GM21390 (cell line): ENCODE data around the gene KCNK3.

ENCODE experiments used
- ATAC-seq: cut with Tn5 transposase; IDR thresholded peaks from one replicate; pipeline ENCODE4 v1.9.1; 2021; ENCODE audit not compliant: unreplicated experiment

The KCNK3 gene

DNA sequence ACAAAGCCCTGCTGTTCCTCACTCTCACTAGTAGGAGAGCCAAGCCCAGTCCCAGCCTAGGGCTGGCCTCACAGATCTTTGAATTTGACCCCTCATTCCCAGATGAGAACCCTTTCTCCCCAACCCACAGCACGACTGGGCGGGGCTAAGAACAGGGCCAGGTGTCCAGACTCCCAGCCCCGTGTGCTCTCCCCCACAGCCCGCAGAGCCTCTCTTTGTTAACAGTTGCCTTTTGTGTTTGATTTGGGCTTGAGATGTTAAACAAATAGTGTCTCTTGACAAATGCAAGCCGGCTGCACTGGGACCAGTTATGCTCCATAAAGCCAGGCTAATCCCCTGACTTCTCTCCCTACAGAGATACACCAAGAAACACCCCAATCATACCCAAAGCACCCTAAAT, 4.7 kb upstream of the KCNK3 start:
- ATAC-seq, result no peak

DNA sequence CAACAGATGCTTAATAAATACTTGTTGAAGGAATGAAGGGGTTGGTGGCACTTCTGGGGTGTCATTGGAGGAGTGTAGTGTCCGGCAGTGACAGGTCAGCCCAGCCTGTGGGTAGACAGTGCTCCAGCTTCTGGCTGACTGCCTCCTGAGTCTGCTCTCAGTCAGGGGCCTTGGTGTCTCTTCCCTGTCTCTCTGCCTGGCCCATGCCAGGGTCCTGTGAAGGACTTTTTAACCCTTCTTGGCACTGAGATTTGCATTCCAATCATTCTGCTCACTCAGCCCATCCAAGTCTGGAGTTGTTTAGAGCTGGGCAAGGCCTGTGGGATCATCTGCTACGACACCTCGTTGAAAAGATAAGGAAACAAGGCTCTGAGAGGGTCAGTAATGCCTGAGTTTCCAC, 1.4 kb upstream of the KCNK3 start:
- no peak for ATAC-seq

DNA sequence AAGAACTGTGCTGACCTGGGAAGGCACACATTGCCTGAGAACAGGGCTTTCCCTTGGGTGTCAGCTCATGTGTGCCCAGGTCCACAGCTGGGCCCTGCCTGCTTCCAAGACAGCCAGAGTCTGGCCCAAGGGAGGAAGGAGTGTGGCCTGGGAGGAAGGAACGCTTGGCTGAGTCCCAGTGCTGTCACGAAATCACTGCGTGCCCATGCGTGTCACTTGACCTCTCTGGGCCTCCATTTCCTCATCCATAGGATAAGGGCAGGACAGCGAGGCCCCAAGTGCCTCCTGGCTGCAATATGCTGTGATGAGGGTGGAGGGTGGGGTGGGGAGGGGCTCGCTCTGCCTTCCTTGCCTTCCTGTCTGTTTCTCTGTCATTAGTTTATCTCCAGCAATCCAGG, 642 bp upstream of the KCNK3 start:
- ATAC-seq, result no peak

DNA sequence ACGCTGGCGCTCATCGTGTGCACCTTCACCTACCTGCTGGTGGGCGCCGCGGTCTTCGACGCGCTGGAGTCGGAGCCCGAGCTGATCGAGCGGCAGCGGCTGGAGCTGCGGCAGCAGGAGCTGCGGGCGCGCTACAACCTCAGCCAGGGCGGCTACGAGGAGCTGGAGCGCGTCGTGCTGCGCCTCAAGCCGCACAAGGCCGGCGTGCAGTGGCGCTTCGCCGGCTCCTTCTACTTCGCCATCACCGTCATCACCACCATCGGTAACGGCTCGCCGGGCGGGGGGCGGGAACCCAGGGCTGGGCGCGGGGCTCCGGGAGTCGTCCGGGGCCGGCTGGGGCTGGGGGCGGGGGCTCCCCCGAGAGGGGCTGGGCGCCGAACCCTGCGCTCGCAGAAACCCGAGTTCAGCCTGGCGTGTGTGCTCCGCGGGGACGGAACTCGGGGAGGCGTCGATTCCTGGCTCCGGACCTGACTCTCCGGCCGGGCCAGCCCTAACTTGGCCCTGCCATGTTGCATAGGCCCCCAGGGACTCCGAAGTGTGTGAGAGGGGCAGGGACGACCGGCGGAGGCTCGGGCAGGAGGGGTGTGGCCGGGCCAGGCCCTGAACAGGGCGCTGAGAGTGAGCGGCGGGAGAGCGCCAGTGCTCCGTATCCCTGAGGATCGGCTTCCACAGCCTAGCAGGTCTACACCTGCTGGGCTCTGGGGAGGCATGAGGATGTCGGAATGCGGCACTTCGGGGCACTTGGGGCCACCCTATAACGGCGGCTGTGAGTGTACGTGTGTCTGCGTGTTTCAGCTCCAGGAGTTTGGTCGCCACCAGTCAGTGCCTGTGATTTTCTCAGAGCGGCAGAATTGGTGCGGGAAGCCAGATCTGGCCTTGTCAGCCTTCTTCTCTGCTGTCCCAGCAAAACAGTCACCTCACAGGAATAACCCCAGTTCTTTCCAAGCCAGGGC, 651 bp downstream of the KCNK3 start:
- no peak for ATAC-seq

DNA sequence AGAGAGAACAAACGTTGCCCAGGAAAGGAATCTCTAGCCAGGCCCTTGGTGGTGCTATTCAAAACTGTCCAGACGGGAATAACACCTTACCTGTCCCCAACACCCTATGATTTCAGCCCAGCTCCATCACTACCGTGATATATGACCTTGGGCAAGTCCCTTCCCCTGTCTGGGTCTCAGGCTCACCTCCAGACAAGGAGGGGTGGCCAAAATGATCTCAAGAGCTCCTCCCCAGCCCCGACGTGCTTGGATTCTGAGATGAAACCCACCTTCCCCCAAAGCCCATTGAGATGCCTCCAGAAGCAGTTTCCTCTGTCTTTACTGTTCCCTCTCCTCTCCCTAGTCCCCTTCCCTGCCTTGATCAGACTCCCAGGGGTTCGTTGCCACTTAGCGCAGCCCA, 1.5 kb downstream of the KCNK3 start:
- ATAC-seq, result no peak

DNA sequence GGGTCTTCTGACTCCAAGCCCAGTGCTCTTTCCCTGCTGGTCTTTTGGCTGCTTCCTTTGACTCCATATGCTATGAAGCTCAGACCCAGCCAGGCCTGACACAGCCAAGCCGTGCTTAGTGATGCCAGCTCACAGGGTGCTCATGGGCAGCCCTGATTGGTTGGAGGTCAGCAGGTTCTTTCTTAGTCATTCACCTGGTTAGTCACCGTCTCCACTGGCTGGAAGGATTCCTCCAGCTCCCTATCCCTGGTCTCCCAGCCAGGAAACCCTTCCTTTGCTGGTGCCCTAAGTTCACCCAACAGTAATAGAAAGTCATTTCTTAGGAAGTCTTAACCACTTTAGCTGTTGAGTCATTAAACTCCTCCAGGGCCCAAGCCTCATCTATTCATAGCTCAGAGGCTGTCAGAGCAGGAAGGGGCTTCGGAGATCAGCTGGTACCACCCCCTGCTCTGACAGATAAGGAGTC, 3.9 kb downstream of the KCNK3 start:
- ATAC-seq, result no peak

DNA sequence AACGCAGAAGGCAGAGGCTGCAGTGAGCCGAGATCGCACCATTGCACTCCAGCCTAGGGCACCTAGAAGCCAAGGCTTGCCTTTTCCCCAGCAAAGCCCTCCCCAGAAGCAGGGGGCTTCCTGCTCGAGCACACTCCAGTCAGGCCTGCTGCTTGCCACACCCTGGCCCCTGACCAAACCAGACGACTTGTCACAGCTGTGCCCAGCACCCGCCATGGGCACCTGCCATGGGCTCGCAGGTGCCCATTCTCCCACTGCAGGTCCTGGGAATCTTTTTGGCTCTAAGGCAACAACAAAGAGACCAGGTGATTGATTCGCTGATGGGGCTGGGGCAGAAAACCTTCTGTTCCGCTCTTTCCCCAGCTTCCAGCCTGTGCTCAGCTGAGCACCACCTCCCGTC, 4.9 kb downstream of the KCNK3 start:
- ATAC-seq, result no peak

DNA sequence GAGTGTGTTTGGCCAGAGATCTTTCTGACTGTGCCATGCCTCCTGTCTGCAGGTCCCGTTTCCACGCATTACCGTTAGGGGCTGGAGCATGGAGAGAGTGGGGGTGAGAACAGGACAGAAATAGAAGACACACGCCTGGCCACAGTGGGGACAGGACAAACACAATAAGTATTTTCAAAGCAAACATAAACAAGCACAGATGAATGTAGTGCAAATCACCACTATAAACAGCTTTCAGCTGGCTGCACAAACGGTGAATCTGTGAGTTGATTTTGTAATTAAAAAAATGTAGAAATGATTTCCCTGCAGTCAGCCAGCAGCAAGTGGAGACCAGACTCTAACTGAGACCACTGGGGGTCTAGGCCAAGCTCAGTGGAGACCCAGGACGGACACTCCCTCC, 6.8 kb downstream of the KCNK3 start:
- no peak for ATAC-seq

DNA sequence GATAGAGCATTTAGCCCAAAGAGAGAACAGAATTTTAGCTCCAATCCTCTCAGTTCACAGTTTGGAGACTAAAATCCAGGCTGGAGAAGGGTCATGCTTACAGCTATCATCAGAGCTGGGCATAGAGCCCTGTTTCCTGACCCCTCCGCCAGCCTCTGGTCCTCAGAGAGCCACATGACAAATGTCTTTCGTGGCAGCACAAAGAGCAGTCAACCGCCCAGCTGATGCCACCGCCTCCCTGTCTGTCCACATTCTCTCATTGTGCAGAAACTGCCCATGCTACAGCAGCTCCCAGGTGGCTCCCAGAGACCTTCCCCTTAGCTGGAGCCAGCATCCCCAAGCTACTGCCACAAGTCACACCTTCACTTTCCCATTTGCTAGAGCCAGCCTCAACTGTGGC, 7.6 kb downstream of the KCNK3 start:
- ATAC-seq, result no peak

DNA sequence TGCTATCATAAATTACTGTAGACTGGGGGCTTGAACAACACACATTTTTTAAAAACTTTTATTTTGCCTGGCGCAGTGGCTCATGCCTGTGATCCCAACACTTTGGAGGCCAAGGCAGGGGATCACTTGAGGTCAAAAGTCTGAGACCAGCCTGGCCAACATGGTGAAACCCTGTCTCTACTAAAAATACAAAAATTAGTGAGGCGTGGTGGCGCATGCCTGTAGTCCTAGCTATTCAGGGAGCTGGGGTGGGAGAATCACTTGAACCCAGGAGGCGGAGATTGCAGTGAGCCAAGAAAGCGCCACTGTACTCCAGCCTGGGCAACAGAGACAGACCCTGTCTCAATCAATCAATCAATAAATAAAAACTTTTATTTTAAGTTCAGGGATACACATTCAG, 9.1 kb downstream of the KCNK3 start:
- no peak for ATAC-seq

DNA sequence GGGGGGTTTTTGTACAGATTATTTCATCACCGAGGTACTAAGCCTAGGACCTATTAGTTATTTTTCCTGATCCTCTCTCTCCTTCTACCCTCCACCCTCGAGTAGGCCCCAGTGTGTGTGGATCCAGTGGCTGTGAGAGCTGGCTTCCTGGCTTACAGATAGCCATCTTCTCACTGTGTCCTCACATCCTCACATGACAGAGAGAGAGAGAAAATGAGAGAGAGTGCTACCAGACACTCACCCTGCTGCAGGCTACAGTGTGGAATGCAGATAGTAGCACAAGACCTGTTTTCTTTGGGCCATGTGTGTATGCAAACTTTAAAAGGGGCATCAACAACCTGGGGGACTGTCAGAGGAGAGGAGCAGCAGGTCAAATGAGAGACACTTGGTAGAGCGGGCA, 9.5 kb downstream of the KCNK3 start:
- no peak for ATAC-seq

DNA sequence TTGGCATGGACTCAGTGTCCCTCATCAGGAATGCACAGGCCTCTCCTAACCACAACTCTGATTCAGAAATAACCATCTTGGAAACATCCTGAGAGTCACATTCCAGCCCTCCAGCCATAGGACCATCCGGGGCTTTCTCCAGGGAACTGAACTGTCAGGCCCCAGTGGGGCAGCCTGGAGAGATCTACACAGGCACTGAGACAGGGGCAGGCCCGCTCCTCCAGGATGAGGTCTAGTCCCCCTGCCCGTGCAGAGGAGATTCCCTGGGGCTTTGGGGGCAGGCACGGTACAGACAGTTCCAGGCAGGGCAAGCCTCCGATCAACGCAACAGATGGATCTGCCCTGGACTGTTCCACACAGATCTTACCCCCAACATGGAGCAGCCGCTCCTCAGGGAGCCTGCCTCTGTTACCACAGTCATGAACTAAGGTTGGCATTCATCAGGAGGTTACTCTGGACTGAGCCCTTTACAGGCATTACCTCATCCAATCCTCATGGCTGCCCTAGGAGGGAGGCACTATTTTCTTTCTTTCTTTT, 12.0 kb downstream of the KCNK3 start:
- no peak for ATAC-seq

DNA sequence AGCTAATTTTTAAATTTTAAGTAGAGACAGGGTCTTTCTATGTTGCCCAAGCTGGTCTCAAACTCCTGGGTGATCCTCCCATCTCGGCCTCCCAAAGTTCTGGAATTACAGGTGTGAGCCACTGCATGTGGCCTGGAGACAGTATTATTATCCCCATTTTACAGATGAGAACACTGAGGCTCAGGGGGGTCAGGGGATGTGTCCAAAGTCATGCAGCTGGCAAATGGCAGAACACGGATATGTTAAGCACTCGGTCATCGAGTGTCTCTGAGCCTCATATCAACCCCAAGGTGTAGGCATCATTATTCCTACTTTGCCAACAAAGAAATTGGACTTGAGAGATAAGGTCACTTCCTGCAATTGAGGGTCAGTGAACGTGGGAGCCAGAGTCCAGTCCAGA, 12.6 kb downstream of the KCNK3 start:
- no peak for ATAC-seq

DNA sequence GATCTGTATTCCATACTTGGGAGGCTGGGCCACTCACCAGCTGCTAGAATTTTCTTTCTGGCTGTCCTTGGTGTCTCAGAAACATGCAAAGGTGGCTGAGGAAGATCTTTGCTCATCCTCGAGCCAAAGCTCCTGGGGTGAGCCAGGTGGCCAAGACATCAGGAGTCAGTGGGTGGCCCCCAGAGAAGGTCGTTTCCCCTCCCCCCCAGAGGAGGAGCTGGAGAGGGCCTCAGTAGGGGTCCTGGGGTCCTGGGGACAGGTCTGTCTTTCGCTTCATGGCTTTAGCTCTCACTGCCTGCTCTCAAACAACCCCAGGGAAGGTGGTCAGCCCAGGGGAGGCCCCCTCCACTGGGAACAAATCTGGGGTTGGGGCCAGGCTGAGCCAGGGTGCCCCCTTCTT, 13.6 kb downstream of the KCNK3 start:
- ATAC-seq, result no peak

DNA sequence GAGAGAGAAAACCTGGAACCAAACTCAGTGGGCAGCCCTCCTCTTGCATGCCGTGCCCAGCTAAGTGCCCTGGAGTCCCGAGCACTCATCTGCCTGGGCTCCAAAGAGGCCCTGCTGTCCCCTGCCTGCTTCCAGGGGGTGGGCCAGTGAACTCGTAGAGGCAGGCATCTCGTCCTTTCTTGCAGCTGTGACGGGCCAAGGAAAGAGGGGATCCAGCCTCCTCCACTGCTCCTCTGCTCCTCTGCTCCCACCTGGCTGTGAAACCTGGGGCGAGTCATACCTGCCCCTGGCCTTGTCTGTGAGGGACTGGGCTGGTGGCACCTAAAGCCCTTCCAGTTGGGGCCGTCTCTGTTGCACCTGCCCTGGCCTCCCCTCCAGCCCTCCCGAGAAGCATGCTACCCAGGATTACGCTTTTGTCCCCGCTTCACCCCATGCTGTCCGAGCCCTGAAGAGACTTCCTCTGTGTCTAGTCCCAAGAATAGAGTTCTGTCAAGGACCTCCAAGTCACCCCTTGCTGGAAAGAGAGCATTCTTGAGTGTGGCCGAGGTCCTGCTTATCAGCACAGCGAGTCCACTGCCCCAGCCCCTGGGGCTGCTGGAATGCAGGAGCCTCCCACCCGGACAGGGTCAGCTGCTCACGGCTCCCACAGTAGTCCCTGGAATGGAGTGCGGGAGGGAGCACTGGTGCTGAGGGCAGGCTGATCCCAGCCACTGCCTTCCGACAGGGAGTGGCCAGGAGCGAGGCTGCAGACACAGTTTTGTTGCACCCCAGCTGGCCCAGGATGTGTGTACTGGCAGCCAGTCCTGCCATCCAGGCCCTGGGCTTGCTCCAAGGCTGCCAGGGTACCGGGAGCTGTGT, 14.3 kb downstream of the KCNK3 start:
- no peak for ATAC-seq

DNA sequence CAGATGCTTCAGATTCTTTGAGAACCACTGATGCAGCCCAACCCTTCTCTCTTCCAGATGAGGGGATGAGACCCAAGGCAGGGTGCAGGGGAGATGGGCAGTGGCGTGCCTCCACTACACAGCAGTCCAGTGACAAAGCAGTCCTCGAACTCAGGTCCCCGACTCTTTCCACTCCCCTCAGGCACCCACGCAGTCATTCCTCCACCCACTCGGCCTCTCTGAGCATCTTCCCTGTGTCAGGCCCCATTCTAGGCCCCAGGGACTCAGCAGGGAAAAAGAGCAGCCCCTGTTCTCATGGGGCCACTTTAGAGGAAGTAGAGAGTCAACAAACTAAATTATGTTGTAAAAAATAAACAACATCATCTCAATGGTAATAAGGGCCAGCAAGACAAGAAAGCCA, 15.2 kb downstream of the KCNK3 start:
- no peak for ATAC-seq

DNA sequence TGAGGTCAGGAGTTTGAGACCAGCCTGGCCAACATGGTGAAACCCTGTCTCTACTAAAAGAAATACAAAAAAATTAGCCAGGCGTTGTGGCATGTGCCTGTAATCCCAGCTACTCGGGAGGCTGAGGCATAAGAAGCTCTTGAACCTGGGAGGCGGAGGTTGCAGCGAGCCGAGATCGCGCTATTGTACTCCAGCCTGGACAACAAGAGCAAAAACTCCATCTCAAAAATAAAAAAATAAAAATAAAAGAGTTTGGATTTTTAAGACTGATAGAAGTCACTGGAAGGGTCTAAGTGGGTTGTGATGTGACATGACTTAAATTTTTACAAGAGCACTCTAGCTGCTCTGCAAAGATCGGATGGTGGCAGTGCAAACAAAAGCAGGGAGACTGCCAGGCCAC, 15.9 kb downstream of the KCNK3 start:
- no peak for ATAC-seq

DNA sequence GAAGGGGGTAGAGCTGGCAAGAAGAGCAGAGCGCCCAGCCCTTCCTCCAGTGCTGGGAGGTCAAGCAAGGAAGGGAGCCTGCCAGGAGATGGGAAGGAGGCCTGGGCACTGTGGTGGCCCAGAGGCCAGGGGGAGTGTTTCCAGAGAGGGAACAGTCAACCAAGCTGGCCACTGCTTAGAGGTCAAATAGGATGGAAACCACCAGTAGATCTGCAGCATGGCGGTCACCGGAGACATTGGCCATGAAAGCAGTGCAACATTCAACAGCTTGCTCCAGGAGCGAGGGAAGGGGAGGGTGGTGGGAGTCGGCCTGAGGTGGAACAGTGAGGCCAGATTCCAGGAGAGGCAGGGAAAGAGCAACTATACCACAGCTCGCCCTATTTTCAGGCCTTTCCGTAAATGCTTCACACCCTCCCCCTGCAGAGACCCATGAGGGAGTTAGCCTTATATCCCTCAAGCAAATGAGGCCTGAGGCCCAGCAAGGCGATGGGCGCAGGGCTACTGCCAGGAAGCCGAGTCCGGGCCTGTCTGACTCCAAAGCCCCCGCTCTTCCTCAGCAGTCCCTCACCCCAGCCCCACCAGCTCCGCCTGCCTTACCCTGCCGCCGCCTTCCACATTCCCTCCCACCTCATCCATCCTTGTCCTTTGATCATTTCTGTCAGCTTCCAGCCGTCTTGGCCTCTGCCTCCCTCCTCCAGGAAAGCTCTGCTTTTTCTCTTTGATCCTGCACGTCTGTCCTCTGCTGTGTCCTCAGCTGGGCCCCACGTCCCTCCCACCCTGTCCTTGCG, 17.0 kb downstream of the KCNK3 start:
- no peak for ATAC-seq

DNA sequence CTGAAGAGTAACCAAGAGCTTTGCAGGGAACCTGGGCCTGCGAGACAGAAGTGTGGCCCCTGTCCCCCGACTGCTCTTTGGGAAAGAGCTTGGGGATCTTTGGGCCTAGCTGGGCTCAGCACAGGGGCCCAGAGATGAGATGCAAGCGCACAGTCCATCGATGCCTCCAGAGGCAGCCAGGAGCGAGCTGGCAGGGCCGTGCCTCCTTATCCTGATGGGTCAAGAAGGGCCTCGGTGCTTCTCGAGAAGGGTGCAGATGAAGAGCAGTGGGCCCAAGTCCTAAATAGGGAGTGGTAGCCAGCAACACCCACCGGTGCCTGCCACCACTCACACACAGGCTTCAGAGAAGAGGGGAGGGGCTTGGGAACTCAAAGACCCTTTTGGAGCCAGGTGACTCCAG, 17.6 kb downstream of the KCNK3 start:
- ATAC-seq, result no peak

DNA sequence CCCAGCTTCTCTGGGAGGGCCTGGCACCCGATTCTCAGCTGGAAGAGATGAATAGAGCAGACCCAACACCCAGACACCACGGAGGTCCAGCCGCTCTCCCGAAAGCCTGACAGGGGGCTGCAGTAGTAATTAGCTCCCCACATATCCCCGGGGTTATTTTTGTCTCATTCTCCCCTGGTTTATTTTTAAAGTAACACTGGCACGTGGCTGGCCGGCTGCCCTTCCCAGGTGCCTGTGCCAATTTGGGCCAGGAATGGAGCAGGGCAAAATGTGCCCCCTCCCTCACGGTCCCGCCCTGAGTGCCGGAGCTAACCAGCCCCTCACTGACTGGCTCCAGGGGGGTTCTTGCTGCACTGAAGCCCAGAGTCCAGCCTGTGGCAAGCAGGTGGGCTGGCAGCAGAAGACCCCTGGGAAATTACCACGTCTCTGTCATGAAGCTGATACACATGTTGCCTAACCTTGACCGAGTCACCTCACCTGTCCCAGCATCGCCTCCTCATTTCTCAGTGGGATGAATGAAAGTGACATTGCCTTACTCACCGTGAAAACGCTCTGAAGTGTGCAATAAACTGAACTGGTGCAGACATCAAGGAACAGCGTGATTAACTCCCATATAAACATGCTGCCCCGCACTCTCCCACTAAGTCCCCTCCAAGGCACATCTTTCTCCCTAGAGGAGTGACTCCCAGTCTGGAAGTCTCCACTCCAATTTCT, 18.4 kb downstream of the KCNK3 start:
- ATAC-seq, result no peak
